Osteoblast (primary cell): Measurements from ENCODE around the gene SAMD9L. TPM values are rescaled to one million over a fixed set of nuclear protein-coding genes. Genes with fewer than 3 reads are reported as not detected.

Experiments
- DNase-seq: peaks from one replicate; pipeline ENCODE4 v3.0.0; 2011; ENCODE audit warnings: low spot score, mixed read lengths; ENCODE audit not compliant: insufficient read length; ENCODE audit errors: missing footprints
- H2AFZ ChIP-seq: 2 replicates; pipeline ENCODE4 v1.6.0; 2011; ENCODE audit warnings: mild to moderate bottlenecking, low read length
- H3K27ac ChIP-seq: 2 replicates; pipeline ENCODE4 v1.5.1; 2011; ENCODE audit warnings: mild to moderate bottlenecking, low read depth, low read length, moderate library complexity
- H3K27me3 ChIP-seq: 2 replicates; pipeline ENCODE4 v1.6.0; 2012; ENCODE audit warnings: mild to moderate bottlenecking, control low read depth, inconsistent platforms, low read length, moderate library complexity; ENCODE audit not compliant: insufficient read depth
- H3K36me3 ChIP-seq: 2 replicates; pipeline ENCODE4 v1.5.1; 2011; ENCODE audit warnings: mild to moderate bottlenecking, low read length, control low read depth, moderate library complexity; ENCODE audit not compliant: insufficient read depth
- H3K4me1 ChIP-seq: 2 replicates; pipeline ENCODE4 v1.5.1; 2011; ENCODE audit warnings: mild to moderate bottlenecking, low read length, control low read depth, moderate library complexity; ENCODE audit not compliant: insufficient read depth
- H3K4me2 ChIP-seq: 2 replicates; pipeline ENCODE4 v1.6.0; 2011; ENCODE audit warnings: mild to moderate bottlenecking, low read length; ENCODE audit not compliant: insufficient read depth
- H3K4me3 ChIP-seq: fragments of 200-600 bp; sonication (generic); 3 replicates; pipeline ENCODE4 v1.5.1; 2012; ENCODE audit warnings: mild to moderate bottlenecking, low read length, inconsistent platforms; ENCODE audit not compliant: insufficient read depth
- H3K79me2 ChIP-seq: 2 replicates; pipeline ENCODE4 v1.6.0; 2012; ENCODE audit warnings: mild to moderate bottlenecking, low read length, control low read depth, inconsistent platforms; ENCODE audit not compliant: insufficient read depth
- H3K9me3 ChIP-seq: 2 replicates; pipeline ENCODE4 v1.5.1; 2011; ENCODE audit warnings: low read depth, low read length, control low read depth
- H4K20me1 ChIP-seq: 2 replicates; pipeline ENCODE4 v1.6.0; 2012; ENCODE audit warnings: mild to moderate bottlenecking, low read length, control low read depth; ENCODE audit not compliant: insufficient read depth
- CTCF ChIP-seq: IDR thresholded peaks from 2 replicates; pipeline ENCODE4 v1.5.1; 2011; ENCODE audit warnings: mild to moderate bottlenecking, low read depth, low read length, moderate library complexity; ENCODE audit errors: extremely low read depth
- total RNA-seq: library from RNA; depleted of rRNA; stranded (reverse); fragments of >200 nt; gene quantifications from 2 replicates; pipeline ENCODE4 v1.2.3, GENCODE V29; 2012

Gene SAMD9L
- total RNA-seq = 17.7 and 25.0 TPM in 2 replicates

- Histone ChIP-seq H3K79me2 (peaks cover 2% of the 10 kb centered on the region), H3K27me3 (no peaks in the 10 kb centered on the region), H3K27ac (peak within 1 kb of the TSS; percentile 51), H3K4me3 (peak within 1 kb of the TSS; percentile 73), H2AFZ (peak within 1 kb of the TSS; percentile 92), H3K9me3 (no peaks in the 10 kb centered on the region), H3K4me1 (peaks cover 19% of the 10 kb centered on the region), H3K36me3 (no peaks in the 10 kb centered on the region), H3K4me2 (peak within 1 kb of the TSS; percentile 94), H4K20me1 (no peaks in the 10 kb centered on the region)
- TF ChIP-seq CTCF = no peak
- no peak for DNase-seq
Measured at GRCh38 chr7:93148144-93148543, at the start of gene SAMD9L. Gene SAMD9L (minus strand): TSS chr7:93148385. CDS start chr7:93135971, 12,414 bp downstream.

- Histone ChIP-seq H3K27ac (no peak overlapping the region), H3K79me2 (no peaks in the 10 kb centered on the region), H3K4me2 (no peak overlapping the region), H3K36me3 (no peaks in the 10 kb centered on the region), H3K4me3 (no peak overlapping the region), H4K20me1 (no peaks in the 10 kb centered on the region), H3K9me3 (no peaks in the 10 kb centered on the region), H3K4me1 (peaks cover 3% of the 10 kb centered on the region), H2AFZ (no peak overlapping the region), H3K27me3 (peaks cover 21% of the 10 kb centered on the region)
- no peak for TF ChIP-seq CTCF
- DNase-seq = no peak
Measured at GRCh38 chr7:93196336-93196735, 48.2 kb upstream of the SAMD9L start.

GRCh38 chr7:93194386-93194785, 46.2 kb upstream of the SAMD9L start:
- H2AFZ ChIP-seq = peak overlapping the region; percentile 37
- H4K20me1 ChIP-seq = no peaks in the 10 kb centered on the region
- H3K4me3 ChIP-seq = no peak overlapping the region
- peaks cover 3% of the 10 kb centered on the region for H3K4me1 ChIP-seq
- H3K27ac ChIP-seq = no peak overlapping the region
- peaks cover 25% of the 10 kb centered on the region for H3K27me3 ChIP-seq
- H3K9me3 ChIP-seq = no peaks in the 10 kb centered on the region
- no peak for TF ChIP-seq CTCF
- DNase-seq = peak; percentile 51
- peak overlapping the region; percentile 13 for H3K4me2 ChIP-seq
- no peaks in the 10 kb centered on the region for H3K36me3 ChIP-seq
- H3K79me2 ChIP-seq = no peaks in the 10 kb centered on the region

GRCh38 chr7:93188870-93189634, 40.9 kb upstream of the SAMD9L start:
- Histone ChIP-seq H2AFZ (no peak overlapping the region), H3K4me3 (no peak overlapping the region), H3K9me3 (no peaks in the 10 kb centered on the region), H4K20me1 (no peaks in the 10 kb centered on the region), H3K27me3 (peaks cover 25% of the 10 kb centered on the region), H3K4me1 (peaks cover 8% of the 10 kb centered on the region), H3K4me2 (no peak overlapping the region), H3K79me2 (no peaks in the 10 kb centered on the region), H3K36me3 (no peaks in the 10 kb centered on the region), H3K27ac (no peak overlapping the region)
- TF ChIP-seq CTCF = no peak
- DNase-seq = no peak
